Activated CD4-positive, alpha-beta T cell treated with anti-CD3 and anti-CD28 coated beads, Interleukin-2, amount 50 U/mL, for 16 hours (primary cell): ENCODE measurements around the gene GFOD1.
A peak's percentile ranks its signal among the peaks of the same experiment; 100 is the strongest.

Experiments used
- DNase-seq: peaks from one replicate; pipeline ENCODE4 v3.0.0-alpha.2; 2020

The GFOD1 gene

DNA sequence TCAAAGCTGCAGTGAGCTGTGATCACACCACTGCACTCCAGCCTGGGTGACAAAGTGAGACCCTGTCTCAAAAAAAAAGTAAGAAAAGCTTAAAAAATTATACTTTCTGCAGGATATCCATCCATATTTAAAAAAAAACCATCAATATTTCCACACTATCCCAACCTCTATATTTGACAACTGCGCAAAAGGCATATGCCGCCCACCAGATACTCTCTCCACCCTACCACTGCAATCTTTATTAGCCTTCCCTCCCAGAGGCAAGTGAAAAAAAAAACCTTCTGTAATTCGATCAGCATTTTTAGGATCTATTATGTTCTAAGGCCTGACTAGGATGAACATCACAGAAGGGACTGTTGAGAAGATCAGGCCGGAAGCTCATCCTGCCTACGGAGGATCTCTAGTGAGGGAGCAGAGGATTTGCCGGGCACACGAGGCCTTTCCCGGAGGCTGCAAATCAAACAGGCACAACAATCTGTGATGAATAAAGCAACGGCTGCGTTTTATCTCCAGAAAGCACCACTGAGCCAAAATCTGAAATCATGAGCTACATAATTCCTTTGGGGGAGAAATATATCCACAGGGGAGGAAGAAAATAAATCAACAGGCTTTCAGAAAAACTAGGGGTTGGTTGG is 65.9 kb downstream of the GFOD1 start:
- no peak for DNase-seq

DNA sequence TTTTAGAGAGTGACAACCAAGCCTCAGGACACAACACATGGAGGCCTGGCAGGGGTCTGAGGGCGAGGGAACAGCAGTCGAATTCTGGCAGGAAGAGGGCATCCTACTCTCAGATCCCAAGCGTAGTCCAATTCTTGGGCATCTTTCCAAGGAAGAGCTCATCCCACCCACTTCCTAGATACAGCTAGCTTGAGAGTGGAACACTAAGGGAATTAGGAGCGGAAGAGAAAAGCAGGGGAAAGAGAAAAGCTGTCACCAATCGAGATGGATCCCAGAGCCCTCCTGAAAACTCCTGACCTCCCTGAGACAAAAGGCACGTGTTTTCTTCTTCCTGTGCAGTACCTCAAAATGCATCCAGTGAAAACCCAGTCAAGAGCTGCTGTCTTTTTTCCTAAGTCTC is 67.1 kb downstream of the GFOD1 start:
- DNase-seq: no peak

DNA sequence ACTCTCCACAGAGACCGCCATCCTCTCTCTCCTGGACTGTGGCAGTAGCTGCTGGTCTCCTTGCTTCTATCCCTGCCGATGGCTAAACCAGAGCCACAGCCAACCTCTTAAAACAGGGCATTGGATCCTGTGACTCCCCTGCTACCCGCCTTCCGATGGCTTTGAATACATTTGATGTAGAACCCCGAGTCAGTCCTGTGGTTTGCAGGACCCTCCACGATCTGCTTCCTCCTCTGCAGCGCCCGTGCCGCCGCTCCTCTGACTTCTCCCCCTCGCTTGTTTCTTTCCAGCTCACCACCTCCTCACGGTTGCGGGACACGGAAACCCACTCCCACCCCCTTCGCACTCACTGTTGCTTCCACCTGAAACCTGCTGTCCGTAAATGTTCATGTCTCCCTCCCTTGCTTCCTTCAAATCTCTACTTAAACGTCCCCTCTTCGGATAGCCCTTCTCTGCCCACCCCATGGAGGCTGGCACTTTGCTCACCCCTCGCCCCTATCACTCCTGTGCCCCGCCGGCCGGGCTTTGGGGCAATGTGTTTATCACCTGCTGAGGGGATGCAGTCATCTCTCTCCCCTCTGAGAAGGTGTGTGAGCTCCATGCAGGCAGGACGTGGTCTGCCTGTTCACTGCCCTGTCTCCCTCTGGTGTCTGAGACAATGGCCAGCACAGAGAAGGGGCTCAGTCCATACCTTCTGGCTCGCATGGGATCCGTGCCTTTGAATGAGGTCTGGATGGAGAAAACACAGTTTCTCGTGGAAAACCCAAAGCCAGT is 67.8 kb downstream of the GFOD1 start:
- no peak for DNase-seq

DNA sequence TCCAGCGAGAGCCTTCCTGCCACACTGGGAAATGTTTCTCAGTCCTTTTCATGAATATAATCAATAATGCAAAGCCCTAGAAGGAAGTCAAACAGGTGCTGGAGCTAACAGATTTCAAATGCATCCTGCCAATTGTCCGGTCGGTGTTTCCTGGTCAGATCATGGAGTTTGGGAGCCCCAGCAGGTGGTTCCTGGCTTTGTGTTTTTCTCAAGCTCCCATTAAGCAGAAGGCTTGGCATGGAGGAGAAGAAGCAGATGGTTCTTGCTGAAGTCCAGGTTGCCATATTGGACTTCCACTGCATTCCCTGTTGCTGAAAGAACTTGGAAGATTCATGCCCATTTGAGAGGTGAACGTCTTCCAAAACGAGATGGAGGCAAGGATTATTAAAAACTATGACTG is 68.6 kb downstream of the GFOD1 start:
- DNase-seq: no peak

DNA sequence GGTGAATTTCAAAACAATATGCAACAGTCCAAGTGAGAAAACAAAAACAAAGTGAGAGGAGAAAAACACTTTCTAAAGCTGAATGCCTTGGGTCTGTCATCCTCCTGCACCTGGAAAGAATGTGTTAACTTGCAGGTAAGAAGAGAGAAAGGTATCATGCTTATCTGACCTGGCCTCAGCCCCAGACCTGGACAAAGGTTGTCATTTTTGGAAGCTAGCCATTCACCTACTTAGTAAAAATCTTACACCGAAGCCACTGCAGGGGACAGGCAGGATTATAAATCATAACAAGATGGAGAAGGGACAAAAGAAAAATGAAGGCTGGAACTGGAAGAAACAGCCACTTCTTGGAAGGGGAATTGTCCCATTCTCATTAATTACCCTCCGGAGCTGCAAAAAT is 69.4 kb downstream of the GFOD1 start:
- no peak for DNase-seq

DNA sequence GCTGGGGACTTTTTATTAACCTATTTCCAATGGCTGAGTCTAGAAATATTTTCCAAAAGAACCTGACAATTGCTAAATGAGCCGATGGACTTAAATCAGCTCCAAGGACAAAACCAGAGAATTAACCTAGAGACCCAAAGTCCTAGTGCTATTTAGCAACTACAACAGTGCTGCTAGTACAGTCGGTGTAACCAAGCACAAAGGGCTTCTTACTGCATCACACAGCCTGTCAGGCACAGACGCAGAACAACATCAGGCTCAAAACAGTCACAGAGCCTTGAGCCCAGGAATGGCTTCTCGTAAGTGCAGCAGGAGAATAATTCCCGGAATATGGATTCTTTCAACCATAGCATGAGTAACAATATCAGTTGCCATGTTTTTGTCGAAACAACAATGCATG is 70.0 kb downstream of the GFOD1 start:
- DNase-seq: no peak

DNA sequence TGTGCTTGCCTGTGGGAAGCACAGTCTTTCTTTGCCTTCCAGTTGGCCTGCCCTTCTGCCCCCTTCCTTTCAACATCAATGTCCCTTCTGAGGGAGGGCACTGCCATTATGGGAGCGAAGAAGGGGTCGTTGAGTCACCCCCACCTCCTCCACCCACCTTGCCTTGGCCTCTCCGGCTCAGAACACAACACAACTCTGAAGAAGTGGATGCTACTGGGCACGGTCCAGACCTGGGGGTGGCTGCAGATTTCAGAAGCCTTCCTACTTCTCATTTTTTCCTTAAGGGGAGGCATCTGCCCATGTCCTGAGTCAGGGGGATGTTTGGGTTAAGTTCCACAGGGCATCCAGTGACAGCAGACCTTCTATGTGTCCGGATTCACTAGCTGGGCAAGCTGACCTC is 72.1 kb downstream of the GFOD1 start:
- no peak for DNase-seq

DNA sequence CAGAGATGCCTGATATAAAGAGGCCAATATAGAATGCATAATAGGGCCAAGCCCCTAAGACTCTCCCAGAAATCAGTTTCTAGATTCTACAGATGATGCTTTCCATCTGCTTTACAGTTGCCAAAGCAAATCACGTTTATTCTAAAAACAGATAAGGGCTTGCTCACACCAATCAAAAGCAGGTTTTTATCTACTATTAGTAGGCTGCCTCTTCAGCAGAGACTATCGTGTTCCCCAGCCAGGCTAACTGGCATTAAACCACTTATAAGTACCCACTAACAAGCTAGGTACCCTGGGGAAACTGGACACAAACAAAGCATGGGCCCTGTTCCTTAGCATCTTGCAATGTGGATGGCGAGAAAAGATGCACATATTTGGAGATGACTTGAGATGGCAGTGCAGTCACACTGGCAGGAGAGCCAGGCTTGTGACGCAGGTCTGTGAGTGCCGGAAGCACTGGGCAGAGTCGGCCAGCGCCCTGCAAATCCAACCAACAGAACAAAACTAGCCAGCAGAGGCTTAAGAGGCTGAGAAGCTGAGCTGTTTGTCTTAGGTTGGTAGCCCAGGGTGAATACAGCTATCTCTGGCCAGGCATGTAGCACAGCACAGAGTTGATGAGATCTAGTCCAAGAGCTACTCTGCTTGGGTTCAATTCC is 73.4 kb downstream of the GFOD1 start:
- DNase-seq: no peak

DNA sequence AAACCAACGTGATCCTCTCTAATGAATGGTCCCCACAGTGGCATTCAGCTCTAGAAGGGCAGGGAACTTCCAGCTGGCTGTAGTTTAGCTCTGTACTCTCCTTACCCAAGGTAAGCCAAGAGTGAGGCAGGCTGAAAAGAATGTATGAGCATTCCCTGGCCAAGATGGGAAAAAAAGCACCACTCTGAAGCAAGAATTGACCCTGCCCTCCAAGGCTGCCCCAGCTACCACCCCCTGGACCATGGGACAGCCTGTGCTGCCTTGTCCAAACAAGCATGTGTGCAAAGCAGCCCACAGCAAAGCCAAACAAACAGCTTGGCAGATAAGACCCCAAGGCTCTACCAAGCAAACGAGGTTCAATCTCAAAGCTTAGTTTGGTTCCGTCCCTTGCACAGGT is 73.9 kb downstream of the GFOD1 start:
- DNase-seq: no peak

DNA sequence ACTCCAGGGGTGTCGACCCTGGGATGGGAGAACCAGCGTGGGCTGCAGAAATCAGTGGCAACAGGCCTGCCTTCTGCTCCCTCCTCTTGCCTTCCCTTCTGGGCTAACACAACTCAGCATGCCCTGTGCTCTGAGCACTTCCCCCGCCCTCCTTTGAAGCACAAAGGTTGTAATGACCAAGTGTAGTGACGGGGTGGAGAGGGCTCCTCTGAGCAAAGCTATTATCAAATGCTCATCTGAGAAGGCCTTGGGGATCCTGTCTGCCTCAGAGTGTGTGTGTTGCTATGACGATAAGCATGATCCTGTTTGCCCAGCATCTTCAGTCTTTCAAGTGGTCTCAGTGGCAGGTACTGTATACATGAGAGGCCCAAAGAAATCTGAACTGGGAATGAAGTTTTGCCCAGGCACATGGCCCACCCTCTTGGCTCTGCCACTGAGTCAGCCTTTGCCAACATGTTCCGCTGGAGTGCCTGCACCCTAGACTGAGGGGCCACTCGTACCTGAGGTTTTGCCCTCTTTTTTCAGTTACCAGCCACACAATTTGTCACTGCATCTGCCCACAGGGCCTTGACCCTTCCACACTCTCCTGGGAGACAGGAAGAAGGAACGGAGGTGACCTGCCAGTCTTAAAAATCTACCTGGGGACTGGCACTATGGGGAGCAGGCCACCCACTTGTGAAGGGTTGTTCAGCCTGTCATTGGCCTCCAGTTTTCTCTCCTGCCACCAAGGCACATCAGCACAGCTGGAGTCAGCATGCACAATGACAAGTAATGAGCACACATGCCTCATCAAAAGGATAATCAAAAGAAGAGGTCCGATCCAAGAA is 74.5 kb downstream of the GFOD1 start:
- DNase-seq: no peak

DNA sequence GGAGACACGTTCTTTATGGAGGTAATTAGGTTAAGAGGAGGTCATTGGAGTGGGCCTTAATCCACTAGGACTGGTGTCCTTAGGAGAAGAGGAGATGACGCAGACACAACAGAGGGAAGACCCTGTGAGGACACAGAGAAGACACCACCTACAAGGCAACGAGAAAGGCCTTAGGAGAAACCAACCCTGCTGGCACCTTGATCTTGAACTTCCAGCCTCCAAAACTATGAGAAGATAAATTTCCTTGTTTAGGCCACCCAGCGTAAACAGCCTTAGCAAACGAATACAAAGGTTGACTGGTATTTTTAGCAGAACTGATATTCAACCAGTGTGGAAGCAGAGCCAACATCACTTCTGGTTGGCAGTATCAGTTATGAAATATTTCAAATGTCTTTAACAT is 75.2 kb downstream of the GFOD1 start:
- DNase-seq: no peak

DNA sequence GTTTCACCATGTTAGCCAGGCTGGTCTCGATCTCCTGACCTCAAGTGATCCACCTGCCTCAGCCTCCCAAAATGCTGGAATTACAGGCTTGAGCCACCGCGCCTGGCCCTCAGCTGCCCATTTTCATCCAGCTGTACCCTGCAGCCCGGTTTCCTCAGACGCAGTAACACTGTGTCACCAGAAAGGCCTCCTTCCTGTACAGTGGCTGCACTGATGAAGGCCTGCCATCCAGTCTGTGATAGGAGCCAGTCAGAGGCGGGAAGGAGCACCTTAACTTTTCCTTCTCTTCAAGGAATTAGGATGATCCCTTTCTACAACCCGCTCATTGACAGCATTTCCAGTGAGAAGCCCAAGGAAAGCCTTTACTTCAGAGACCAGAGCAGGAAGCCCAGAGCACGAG is 75.9 kb downstream of the GFOD1 start:
- no peak for DNase-seq

DNA sequence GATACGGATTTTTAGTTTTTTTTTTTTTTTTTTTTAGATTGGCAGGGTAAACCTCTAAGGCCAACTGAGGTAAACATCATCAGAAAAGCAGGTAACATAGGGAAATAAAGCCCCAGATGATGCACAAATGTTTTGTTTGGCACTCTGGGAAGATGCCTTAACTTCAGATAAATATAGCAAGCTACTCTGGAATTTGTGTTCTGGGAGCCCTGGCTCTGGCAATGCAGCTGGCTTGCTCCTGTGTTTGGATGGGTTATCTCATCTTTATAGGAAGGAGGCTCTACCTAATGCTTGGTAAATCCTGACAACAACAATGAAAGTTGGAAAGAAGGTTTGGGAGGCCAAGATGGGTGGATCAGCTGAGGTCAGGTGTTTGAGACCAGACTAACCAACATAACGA is 77.4 kb downstream of the GFOD1 start:
- no peak for DNase-seq

DNA sequence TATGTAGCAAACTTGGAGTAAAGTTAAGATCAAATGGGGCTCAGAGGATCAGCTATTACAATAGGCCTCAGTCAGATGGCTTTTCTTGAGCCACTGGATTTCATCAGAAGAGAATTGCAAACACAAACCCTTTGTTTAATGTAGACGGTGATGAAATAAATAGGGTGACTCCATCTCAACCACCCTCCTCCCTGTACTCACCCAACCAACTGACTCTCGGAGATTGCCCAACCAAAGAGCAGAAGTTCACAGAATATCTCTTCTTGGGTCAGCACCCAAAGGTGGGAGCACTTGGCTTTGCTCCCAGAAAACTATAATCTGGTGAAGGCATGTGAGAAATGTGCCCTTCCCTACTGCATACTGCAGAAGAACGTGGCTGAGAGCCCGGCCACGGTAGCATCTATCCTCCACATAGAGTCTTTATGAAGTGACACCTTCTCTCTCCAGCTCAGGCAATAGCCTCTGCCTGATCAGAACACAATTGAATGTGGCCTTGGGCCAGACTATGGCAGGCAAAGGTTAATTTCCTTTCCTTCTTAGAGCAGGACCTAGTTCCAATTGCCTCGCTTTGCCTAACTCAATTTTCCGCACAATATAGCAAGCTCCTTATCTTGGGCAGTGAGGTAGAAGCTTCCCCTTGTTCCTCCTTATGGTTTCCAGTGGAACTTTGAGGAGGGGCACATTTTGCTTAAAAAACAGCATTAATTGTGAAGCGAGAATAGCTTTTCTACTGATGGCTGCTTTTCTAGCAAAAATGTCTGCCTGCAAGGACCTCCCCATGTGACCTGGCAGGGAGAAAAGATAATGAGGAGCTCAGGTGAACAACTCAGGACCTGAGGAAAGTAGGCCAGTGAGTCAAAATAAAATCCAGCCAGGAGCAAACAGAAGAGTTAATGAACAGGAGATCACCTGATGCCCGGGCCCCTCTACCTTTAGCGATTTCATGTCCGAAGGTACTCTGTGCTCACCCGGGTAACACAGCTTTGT is 79.4 kb downstream of the GFOD1 start:
- DNase-seq: no peak

DNA sequence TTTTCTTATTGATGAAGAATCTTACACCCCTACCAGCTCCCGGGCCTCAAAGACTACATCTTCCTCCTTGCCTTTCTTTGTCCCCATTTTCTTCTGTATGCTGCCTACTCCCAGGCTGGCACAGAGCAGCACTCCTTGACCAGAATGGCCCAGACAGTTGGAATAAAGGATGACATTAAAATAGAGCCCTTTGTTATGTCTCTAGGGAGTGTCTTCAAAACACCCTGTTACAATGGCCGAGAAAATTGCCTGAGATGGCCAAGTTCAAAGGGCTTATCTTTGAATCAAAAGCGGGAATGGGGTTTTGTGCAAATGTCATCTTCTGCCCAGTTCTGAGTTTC is 80.1 kb downstream of the GFOD1 start:
- no peak for DNase-seq

DNA sequence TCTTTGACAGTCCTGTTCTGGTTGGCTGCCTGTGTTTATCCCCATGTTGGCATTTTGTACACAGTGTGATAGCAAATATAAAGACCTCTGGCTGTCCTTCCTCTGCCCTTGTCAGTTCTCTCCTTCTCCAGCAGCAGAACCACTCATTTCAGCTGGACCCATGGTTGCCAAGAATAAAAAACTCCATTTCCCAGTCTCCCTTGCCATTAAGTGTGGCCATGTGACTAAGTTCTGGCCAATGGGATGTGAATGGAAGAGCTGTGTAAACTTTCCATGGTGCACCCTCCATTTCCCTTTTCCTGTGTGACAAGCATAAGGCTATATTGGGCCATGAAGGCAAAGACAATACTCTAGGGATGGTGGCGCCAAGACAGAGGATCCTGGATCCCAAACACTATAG is 80.6 kb downstream of the GFOD1 start:
- DNase-seq: no peak

DNA sequence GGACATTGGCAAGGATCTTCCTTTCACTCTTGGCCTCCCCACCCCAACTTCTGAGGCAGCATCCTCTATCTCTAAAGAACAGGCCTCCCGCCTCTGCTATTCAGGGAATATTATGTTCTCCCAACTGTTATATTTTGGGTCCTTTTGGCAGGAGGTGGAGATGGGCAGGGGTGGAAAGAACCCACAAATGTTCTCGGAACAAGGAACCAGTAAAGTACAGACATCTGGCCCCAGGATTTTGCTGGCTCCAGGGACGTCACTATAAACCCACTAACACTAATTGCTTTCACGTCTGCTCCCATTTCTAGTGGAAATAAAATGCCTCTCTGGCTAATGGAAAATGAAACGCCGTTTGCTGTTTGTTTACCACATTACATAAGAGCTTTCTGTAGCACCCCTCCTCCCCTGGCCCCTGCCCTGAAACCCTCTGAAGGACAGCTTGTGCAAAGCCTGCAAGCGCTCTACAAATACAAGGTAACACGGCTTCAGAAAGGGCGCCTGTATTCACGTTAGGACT is 81.4 kb downstream of the GFOD1 start:
- no peak for DNase-seq

DNA sequence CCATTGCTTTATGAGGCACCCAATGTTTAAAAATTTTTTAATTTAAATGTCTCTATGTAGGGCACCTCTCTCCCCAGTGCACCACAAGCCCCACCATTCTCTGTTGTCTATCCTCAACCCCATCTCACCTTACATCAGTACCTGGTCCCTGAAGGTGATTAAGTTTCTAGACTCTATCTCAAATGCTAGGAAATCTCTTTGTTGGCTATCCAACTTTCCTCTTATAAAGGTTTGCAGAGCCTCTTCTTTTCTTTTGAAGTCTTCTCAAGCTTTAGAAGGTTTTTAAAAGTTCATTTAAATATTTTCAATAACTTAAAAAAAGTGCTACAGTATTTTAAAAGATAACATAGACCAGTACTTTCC is 82.5 kb downstream of the GFOD1 start:
- DNase-seq: no peak

DNA sequence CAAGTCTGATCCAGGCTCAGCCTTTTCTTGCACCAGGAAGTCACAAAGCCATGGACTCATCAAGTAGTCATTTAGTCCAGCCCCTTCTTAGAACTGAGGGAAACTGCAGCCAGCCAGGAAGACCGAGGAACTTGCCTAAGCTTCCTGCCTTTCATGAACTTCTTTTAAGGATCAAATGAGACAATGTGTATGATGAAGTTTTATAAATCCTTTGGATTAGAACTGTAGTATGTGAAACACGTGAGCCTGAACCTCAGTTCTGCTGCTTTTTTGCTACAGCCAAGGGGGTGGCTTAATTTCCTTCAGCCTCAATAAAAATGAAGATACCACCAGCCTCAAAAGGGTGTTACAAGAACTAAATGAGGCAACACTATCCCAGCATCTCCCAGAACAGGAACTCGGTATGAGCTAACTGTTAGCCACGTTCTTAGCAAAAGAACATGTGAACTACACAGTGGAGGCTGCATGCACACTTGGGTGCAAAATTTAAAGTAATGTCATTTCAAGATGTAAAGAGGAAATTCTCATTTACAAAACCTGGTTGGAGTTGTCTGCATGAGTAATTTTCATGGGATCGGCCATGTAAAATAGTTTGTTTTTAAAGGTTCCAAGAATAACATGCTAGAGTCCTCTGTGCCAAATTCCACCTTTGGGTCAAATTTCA is 83.0 kb downstream of the GFOD1 start:
- no peak for DNase-seq

DNA sequence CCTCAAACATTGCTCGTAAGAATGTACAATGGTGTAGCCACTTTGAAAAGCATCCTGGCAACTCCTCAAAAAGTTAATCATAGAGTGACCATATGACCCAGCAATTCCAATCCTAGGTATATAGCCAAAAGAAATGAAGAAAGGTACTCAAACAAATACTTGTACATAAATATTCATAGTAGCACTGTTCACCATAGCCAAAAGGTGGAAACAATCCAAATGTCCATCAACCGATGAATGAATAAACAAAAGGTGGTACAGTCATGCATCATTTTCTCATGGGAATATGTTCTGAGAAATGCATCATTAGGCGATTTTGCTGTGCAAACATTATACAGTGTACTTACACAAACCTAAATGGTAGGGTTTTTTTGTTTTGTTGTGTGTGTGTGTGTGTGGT is 84.7 kb downstream of the GFOD1 start:
- no peak for DNase-seq

DNA sequence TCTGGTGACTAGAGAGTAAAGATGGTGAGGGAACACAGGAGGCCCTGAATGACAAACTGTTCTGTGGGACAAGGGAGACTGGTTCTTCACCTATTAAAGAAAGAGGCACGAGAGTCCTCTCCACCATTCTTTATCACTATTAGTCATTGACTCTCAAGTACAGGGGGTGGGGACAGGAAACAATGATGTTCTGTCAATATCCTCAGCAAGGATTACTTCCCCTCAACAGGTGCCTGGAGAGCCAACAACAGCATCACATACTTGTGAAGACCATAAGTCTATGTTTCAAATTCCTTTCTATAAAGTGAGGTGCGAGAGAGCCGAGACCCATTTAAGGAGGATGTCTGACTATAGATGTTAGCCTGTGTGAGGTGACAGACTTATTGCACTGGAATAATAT is 86.6 kb downstream of the GFOD1 start:
- peak; percentile 29 for DNase-seq
